ENCODE measurements around the gene ISY1. TPM values are rescaled to one million over a fixed set of nuclear protein-coding genes. Genes with fewer than 3 reads are reported as not detected.

ISY1 gene
- total RNA-seq, 1 experiment from 2014 or later, result 35.6 TPM

- Mint-ChIP-seq H3K36me3 (ENCODE audit: insufficient read depth, unreplicated experiment) (no peaks in the 10 kb centered on the region), H3K27ac (ENCODE audit: unreplicated experiment) (no peak overlapping the region), H3K9me3 (ENCODE audit: unreplicated experiment) (no peaks in the 10 kb centered on the region), H3K4me1 (ENCODE audit: low read depth, unreplicated experiment) (no peaks in the 10 kb centered on the region), H3K4me3 (ENCODE audit: unreplicated experiment) (no peak overlapping the region), H3K27me3 (ENCODE audit: insufficient read depth, unreplicated experiment) (no peaks in the 10 kb centered on the region)
- TF ChIP-seq CTCF (IDR thresholded peaks at IDR 0.05; ENCODE audit: insufficient read depth in 1 of 2, low read depth in 1 of 2, low read length in 1 of 2, severe bottlenecking in 1 of 2, unreplicated experiment in 1 of 2), result no peak
- Histone ChIP-seq H3K9me3 (no peaks in the 10 kb centered on the region), H3K4me3 (ENCODE audit: low read depth, low read length) (no peak overlapping the region), H3K27me3 (replicated peaks; ENCODE audit: control insufficient read depth, insufficient read depth, low read length) (no peaks in the 10 kb centered on the region), H3K36me3 (ENCODE audit: control insufficient read depth, insufficient read depth, low read length) (no peaks in the 10 kb centered on the region), H3K4me1 (no peaks in the 10 kb centered on the region)
- no peak for DNase-seq
- ChIA-PET CTCF (interaction anchor here (0.6 kb wide), 1 partner anchor 50 kb away, joined by 3 read pairs; no protein-coding TSS in a partner anchor), POLR2A (no interaction called here)
- no TSS peak for BruUV-seq (replicated peaks)
- intact Hi-C loops (cut with micrococcal nuclease; ENCODE audit: unreplicated experiment), result loop anchor here (10.0 kb wide), 1 partner anchor 128 kb away; no protein-coding TSS in a partner anchor
These were observed 57.6 kb downstream of the ISY1 start for GRCh38 chr3:129103296-129103695.

GRCh38 chr3:129101370-129102138, 59.3 kb downstream of the ISY1 start:
- no peaks in the 10 kb centered on the region for H3K4me1 Mint-ChIP-seq (ENCODE audit: low read depth, unreplicated experiment)
- TF ChIP-seq CTCF (IDR thresholded peaks at IDR 0.05; ENCODE audit: insufficient read depth in 1 of 2, low read depth in 1 of 2, low read length in 1 of 2, severe bottlenecking in 1 of 2, unreplicated experiment in 1 of 2), result no peak
- H3K4me1 ChIP-seq, result no peaks in the 10 kb centered on the region
- no TSS peak for BruUV-seq (replicated peaks)
- no peak overlapping the region for H3K27ac Mint-ChIP-seq (ENCODE audit: unreplicated experiment)
- H3K9me3 Mint-ChIP-seq (ENCODE audit: unreplicated experiment), result no peaks in the 10 kb centered on the region
- no peak overlapping the region for H3K4me3 Mint-ChIP-seq (ENCODE audit: unreplicated experiment)
- no peaks in the 10 kb centered on the region for H3K36me3 Mint-ChIP-seq (ENCODE audit: insufficient read depth, unreplicated experiment)
- H3K27me3 Mint-ChIP-seq (ENCODE audit: insufficient read depth, unreplicated experiment), result no peaks in the 10 kb centered on the region
- H3K27me3 ChIP-seq (replicated peaks; ENCODE audit: control insufficient read depth, insufficient read depth, low read length), result no peaks in the 10 kb centered on the region
- intact Hi-C loops (cut with micrococcal nuclease; ENCODE audit: unreplicated experiment), result loop anchor here (10.0 kb wide), 1 partner anchor 127 kb away; no protein-coding TSS in a partner anchor
- ChIA-PET POLR2A (interaction anchor here (0.6 kb wide), 2 partner anchors 108 to 280 kb away, joined by 3 to 7 read pairs; partner anchors contain the start of gene CFAP92), CTCF (interaction anchor here (0.6 kb wide), 1 partner anchor 668 kb away, joined by 3 read pairs; no protein-coding TSS in a partner anchor)
- H3K36me3 ChIP-seq (ENCODE audit: control insufficient read depth, insufficient read depth, low read length), result no peaks in the 10 kb centered on the region
- DNase-seq, result no peak
- no peak overlapping the region for H3K4me3 ChIP-seq (ENCODE audit: low read depth, low read length)
- no peaks in the 10 kb centered on the region for H3K9me3 ChIP-seq

GRCh38 chr3:129100274-129100673, 60.6 kb downstream of the ISY1 start:
- TF ChIP-seq CTCF (IDR thresholded peaks at IDR 0.05; ENCODE audit: insufficient read depth in 1 of 2, low read depth in 1 of 2, low read length in 1 of 2, severe bottlenecking in 1 of 2, unreplicated experiment in 1 of 2), result no peak
- no TSS peak for BruUV-seq (replicated peaks)
- CTCF ChIA-PET, result interaction anchor here (1.1 kb wide), 1 partner anchor 130 kb away, joined by 3 read pairs; no protein-coding TSS in a partner anchor

More at GRCh38 chr3:129100274-129100673, 60.6 kb downstream of the ISY1 start:
- Histone ChIP-seq H3K9me3 (no peaks in the 10 kb centered on the region), H3K27me3 (replicated peaks; ENCODE audit: control insufficient read depth, insufficient read depth, low read length) (no peaks in the 10 kb centered on the region), H3K4me3 (ENCODE audit: low read depth, low read length) (no peak overlapping the region), H3K36me3 (ENCODE audit: control insufficient read depth, insufficient read depth, low read length) (no peaks in the 10 kb centered on the region), H3K4me1 (no peaks in the 10 kb centered on the region)
- DNase-seq, result no peak
- H3K9me3 Mint-ChIP-seq (ENCODE audit: unreplicated experiment), result no peaks in the 10 kb centered on the region
- intact Hi-C loops (cut with micrococcal nuclease; ENCODE audit: unreplicated experiment), result loop anchor here (10.0 kb wide), 1 partner anchor 125 kb away; no protein-coding TSS in a partner anchor
- no peaks in the 10 kb centered on the region for H3K4me1 Mint-ChIP-seq (ENCODE audit: low read depth, unreplicated experiment)
- peaks cover 4% of the 10 kb centered on the region for H3K36me3 Mint-ChIP-seq (ENCODE audit: insufficient read depth, unreplicated experiment)
- H3K27ac Mint-ChIP-seq (ENCODE audit: unreplicated experiment), result no peak overlapping the region
- POLR2A ChIA-PET, result no interaction called here
- H3K27me3 Mint-ChIP-seq (ENCODE audit: insufficient read depth, unreplicated experiment), result no peaks in the 10 kb centered on the region
- no peak overlapping the region for H3K4me3 Mint-ChIP-seq (ENCODE audit: unreplicated experiment)
